PC-9 (cell line): ENCODE measurements around the gene IQCN.

Experiments used
- EZH2 ChIP-seq: fragments of 200-600 bp; sonication (generic); IDR thresholded peaks from 2 replicates; pipeline ENCODE4 v1.8.0; 2017; ENCODE audit warnings: antibody characterized with exemption, low read depth
- TF ChIP-seq, protein P1 (sequence below): fragments of 200-600 bp; sonication (generic); conservative IDR thresholded peaks from 2 replicates; pipeline ENCODE4 v1.6.1; 2017; ENCODE audit warnings: mixed run types, antibody characterized with exemption, mild to moderate bottlenecking, moderate library complexity

DNA sequence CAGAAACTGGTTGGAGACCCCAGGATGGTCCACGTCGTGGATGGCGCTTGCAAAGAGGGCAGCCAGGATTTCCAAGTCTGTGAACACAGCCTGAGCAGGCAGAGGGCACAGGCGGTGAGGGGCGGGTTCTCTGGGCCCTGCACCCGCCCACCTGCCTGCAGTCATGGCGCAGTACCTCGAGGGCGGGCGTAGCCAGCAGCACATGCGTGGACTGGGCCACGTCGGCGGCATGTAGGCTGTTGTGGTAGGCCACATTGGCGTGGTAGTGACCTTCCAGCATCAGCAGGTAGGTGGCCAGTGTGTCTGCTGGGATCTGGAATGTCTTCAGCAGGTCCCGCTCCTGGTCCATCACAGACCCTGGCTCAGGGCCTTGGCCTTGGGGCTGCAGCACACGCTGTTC, 56.1 kb downstream of the IQCN start:
- TF ChIP-seq, protein P1, sequence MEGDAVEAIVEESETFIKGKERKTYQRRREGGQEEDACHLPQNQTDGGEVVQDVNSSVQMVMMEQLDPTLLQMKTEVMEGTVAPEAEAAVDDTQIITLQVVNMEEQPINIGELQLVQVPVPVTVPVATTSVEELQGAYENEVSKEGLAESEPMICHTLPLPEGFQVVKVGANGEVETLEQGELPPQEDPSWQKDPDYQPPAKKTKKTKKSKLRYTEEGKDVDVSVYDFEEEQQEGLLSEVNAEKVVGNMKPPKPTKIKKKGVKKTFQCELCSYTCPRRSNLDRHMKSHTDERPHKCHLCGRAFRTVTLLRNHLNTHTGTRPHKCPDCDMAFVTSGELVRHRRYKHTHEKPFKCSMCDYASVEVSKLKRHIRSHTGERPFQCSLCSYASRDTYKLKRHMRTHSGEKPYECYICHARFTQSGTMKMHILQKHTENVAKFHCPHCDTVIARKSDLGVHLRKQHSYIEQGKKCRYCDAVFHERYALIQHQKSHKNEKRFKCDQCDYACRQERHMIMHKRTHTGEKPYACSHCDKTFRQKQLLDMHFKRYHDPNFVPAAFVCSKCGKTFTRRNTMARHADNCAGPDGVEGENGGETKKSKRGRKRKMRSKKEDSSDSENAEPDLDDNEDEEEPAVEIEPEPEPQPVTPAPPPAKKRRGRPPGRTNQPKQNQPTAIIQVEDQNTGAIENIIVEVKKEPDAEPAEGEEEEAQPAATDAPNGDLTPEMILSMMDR = no peak
- TF ChIP-seq EZH2 = no peak
